CD1c-positive myeloid dendritic cell (primary cell): ENCODE results near the gene CSTF2.

ENCODE experiments used
- DNase-seq: peaks from one replicate; pipeline ENCODE4 v3.0.0-alpha.2; 2016; ENCODE audit errors: extremely low spot score

CSTF2 gene

DNA sequence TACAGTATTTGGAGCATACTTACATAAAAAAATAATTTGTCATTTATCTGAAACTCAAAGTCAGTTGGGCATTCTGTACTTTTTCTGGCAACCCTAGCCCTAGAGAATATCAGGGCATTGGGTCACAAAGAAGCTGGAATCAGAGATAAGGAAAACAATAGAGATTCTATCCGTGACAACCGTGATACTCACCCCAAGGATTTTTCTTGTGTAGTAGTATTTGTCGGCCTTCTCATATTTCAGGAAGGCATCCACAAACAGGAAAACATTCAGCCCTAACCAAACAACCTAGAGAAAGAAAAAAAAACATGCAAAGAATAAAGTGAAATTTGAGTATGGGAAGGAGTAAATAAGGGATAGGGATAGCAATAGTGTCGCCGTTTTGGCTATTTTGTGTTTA is 50.3 kb downstream of the CSTF2 start:
- no peak for DNase-seq

GRCh38 chrX:100871594-100872560 is 51.7 kb downstream of the CSTF2 start:
- no peak for DNase-seq

DNA sequence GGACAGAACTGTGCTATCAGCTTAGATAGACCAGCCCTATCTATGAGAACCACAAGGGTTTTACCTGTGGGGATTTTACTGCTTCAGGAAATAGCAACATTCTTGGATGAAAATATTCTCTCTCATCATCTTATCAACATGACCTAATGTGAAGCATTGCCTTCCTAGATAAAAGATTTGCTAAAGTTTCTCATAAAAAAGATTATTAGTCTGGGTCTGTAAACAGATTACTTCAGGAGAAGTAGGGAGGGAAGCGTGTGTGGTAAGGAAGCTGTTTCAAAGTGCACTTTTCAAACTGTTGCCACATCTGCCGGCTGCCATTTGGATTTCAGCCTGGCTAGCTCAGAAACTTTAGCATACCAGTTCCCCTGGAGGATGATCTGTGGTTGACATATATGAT is 54.1 kb downstream of the CSTF2 start, which contains the start of gene NOX1:
TSS of gene NOX1 (minus strand) at position 35 of the 400 bp plus-strand sequence. CDS start 220 bp downstream, outside the sequence.
- no peak for DNase-seq

GRCh38 chrX:100880368-100880767 is 60.2 kb downstream of the CSTF2 start:
- no peak for DNase-seq

GRCh38 chrX:100883654-100884053 is 63.5 kb downstream of the CSTF2 start:
- no peak for DNase-seq
